HEK293T (cell line): Measurements from ENCODE around the gene LRRC27.

Experiments
- BHLHE40 ChIP-seq: fragments of 450-650 bp; IDR thresholded peaks from 2 replicates; pipeline ENCODE4 v1.6.1; 2016; ENCODE audit warnings: mild to moderate bottlenecking, moderate library complexity, borderline replicate concordance
- CTBP1 ChIP-seq: fragments of 450-650 bp; IDR thresholded peaks from 2 replicates; pipeline ENCODE4 v1.6.1; 2016; ENCODE audit warnings: borderline replicate concordance
- ELF4 ChIP-seq: fragments of 450-650 bp; IDR thresholded peaks from 2 replicates; pipeline ENCODE4 v1.6.1; 2017; ENCODE audit warnings: antibody characterized with exemption
- L3MBTL2 ChIP-seq: fragments of 450-650 bp; conservative IDR thresholded peaks from 2 replicates; pipeline ENCODE4 v1.6.1; 2016; ENCODE audit warnings: mild to moderate bottlenecking
- SP1 ChIP-seq: fragments of 450-650 bp; IDR thresholded peaks from 2 replicates; pipeline ENCODE4 v1.6.1; 2017
- SUZ12 ChIP-seq: fragments of 450-650 bp; IDR thresholded peaks from 2 replicates; pipeline ENCODE4 v1.6.1; 2016; ENCODE audit warnings: mild to moderate bottlenecking
- TARDBP ChIP-seq: fragments of 450-650 bp; IDR thresholded peaks from 2 replicates; pipeline ENCODE4 v1.6.1; 2016

GRCh38 chr10:132316133-132316532 is 15.9 kb upstream of the LRRC27 start:
- TF ChIP-seq CTBP1 = no peak
- no peak for TF ChIP-seq L3MBTL2
- TF ChIP-seq BHLHE40 = no peak
- TF ChIP-seq ELF4 = no peak
- TF ChIP-seq SP1 = no peak
- TF ChIP-seq TARDBP = no peak
- TF ChIP-seq SUZ12 = no peak
